Right cardiac atrium (tissue), 5 donors: ENCODE results near the gene RAD17. TPM values are rescaled to one million over a fixed set of nuclear protein-coding genes. Genes with fewer than 3 reads are reported as not detected.

Experiments
- polyA plus RNA-seq: library from polyadenylated mRNA; stranded (reverse); fragments of 200-250 nt; gene quantifications from one replicate; pipeline ENCODE4 v1.2.3, GENCODE V29; 2013
- total RNA-seq, 4 donors: library from RNA; stranded (reverse); fragmentation: NEBNext Ultra II Directional; extraction: Animal tissue kit (Norgen Biotek cat#: 25700); gene quantifications; one replicate each; pipeline ENCODE4 v1.2.1, GENCODE V29; 2021
- donor health status: healthy with polysubstance abuse.
- donor health status: DM: no; HTN: yes; CAD: no.
- donor health status: DM: no; HTN: no; CAD: no.
- donor health status: DM: no; HTN: yes; CAD: no; lungs with severe emphysema.
- donor health status: DM: yes; HTN: yes; CAD: no.

RAD17 gene
- total and polyA plus RNA-seq, 5 donors, result 10.3 to 19.1 (median 18.5) TPM

Other genes with a start within 250 kb of the RAD17 start
- 1 to 10 TPM; 1.4 to 6.4 (median 3.8) TPM for gene CCNB1, start 202.7 kb upstream of the RAD17 start, total RNA-seq
- gene CCNB1, start 202.7 kb upstream of the RAD17 start, polyA plus RNA-seq, result 2.8 TPM
- gene CENPH, start 180.2 kb upstream of the RAD17 start, total RNA-seq, result 1 to 10 TPM; 2.7 to 4.3 (median 3.8) TPM
- 3.1 TPM for gene CENPH, start 180.2 kb upstream of the RAD17 start, polyA plus RNA-seq
- 10 to 100 TPM; 11.2 to 16.8 (median 11.7) TPM for gene CDK7, start 134.9 kb upstream of the RAD17 start, total RNA-seq
- gene CDK7, start 134.9 kb upstream of the RAD17 start, polyA plus RNA-seq, result 13.6 TPM
- 1 to 10 TPM; 3.6 to 5.3 (median 4.3) TPM for gene CCDC125, start 37.0 kb upstream of the RAD17 start, total RNA-seq
- 1.9 TPM for gene CCDC125, start 37.0 kb upstream of the RAD17 start, polyA plus RNA-seq
- gene AK6, start 298 bp upstream of the RAD17 start, total RNA-seq, result 10 to 100 TPM; 29.4 to 38.0 (median 34.1) TPM
- gene AK6, start 298 bp upstream of the RAD17 start, polyA plus RNA-seq, result 36.7 TPM
- gene TAF9, start 298 bp upstream of the RAD17 start, total RNA-seq, result 10 to 100 TPM; 34.9 to 53.6 (median 39.4) TPM
- gene TAF9, start 298 bp upstream of the RAD17 start, polyA plus RNA-seq, result 73.1 TPM
- 1 to 10 TPM in 3 of 4 donors, under 1 TPM in 1; 0.82 to 1.8 (median 1.4) TPM for gene MARVELD2, start 45.3 kb downstream of the RAD17 start, total RNA-seq
- 0.23 TPM for gene MARVELD2, start 45.3 kb downstream of the RAD17 start, polyA plus RNA-seq
- gene OCLN, start 123.0 kb downstream of the RAD17 start, total RNA-seq, result 1 to 10 TPM; 1.0 to 2.0 (median 1.8) TPM
- gene OCLN, start 123.0 kb downstream of the RAD17 start, polyA plus RNA-seq, result 1.2 TPM
- 10 to 100 TPM; 15.5 to 19.8 (median 17.2) TPM for gene GTF2H2C, start 190.4 kb downstream of the RAD17 start, total RNA-seq
- 12.3 TPM for gene GTF2H2C, start 190.4 kb downstream of the RAD17 start, polyA plus RNA-seq